ENCODE measurements around the gene TUBB2A. TPM values are rescaled to one million over a fixed set of nuclear protein-coding genes. Genes with fewer than 3 reads are reported as not detected.
"Not testable (repeated sequence)": the region's sequence is repeated elsewhere in the genome, so short reads cannot be mapped to it uniquely, and the experiment has no call there.

TUBB2A gene
- total RNA-seq, 1 experiment from 2014 or later: 112 TPM

GRCh38 chr6:3159805-3160781, 2.7 kb upstream of the TUBB2A start:
- no peak for TF ChIP-seq EZH2 (IDR thresholded peaks at IDR 0.05; ENCODE audit: borderline replicate concordance, low read depth, low read length, poor library complexity, severe bottlenecking)
- no peak for TF ChIP-seq CTCF (conservative IDR thresholded peaks at IDR 0.05; ENCODE audit: low read depth, low read length)
- Histone ChIP-seq H3K36me3 (ENCODE audit: insufficient read depth, low read length, poor library complexity, severe bottlenecking) (peaks cover 4% of the 10 kb centered on the region), H3K4me3 (ENCODE audit: low read depth, low read length, poor library complexity, severe bottlenecking) (no peak overlapping the region), H3K27me3 (replicated peaks; ENCODE audit: insufficient read depth, low read depth, low read length, poor library complexity) (no peaks in the 10 kb centered on the region), H3K27ac (ENCODE audit: low read depth, low read length, poor library complexity, severe bottlenecking) (no peak overlapping the region), H3K9me3 (ENCODE audit: low read depth, low read length, poor library complexity, severe bottlenecking) (no peaks in the 10 kb centered on the region), H3K4me1 (ENCODE audit: insufficient read depth, low read length, poor library complexity, severe bottlenecking) (peaks cover 24% of the 10 kb centered on the region)
- BruUV-seq (replicated peaks): no TSS peak
- intact Hi-C loops (cut with micrococcal nuclease; ENCODE audit: unreplicated experiment): loop anchor here (10.0 kb wide), 1 partner anchor 95 kb away; the partner anchor contains the start of gene PSMG4
- ChIA-PET CTCF (no interaction called here), POLR2A (ENCODE audit: low non-redundant PET) (no interaction called here)
- no peak for DNase-seq (ENCODE audit: low spot score)

- H3K27me3 ChIP-seq (replicated peaks; ENCODE audit: insufficient read depth, low read depth, low read length, poor library complexity); H3K9me3 ChIP-seq (ENCODE audit: low read depth, low read length, poor library complexity, severe bottlenecking); DNase-seq (ENCODE audit: low spot score); POLR2A ChIA-PET (ENCODE audit: low non-redundant PET): not testable (repeated sequence)
- intact Hi-C loops (cut with micrococcal nuclease; ENCODE audit: unreplicated experiment): loop anchor here (1.0 to 10.0 kb wide), 3 partner anchors 24 to 98 kb away; partner anchors contain the start of genes PSMG4 and TUBB2B
- TSS peak; percentile 30 for BruUV-seq (replicated peaks)
- Histone ChIP-seq H3K27ac (ENCODE audit: low read depth, low read length, poor library complexity, severe bottlenecking) (peak overlapping the region; percentile 91), H3K4me1 (ENCODE audit: insufficient read depth, low read length, poor library complexity, severe bottlenecking) (peaks cover 12% of the 10 kb centered on the region), H3K4me3 (ENCODE audit: low read depth, low read length, poor library complexity, severe bottlenecking) (peak overlapping the region; percentile 76), H3K36me3 (ENCODE audit: insufficient read depth, low read length, poor library complexity, severe bottlenecking) (peaks cover 22% of the 10 kb centered on the region)
- CTCF ChIA-PET: interaction anchor here (0.7 kb wide), 1 partner anchor 95 kb away, joined by 4 read pairs; no protein-coding TSS in a partner anchor
Measured at GRCh38 chr6:3156184-3157130, 887 bp downstream of the TUBB2A start.

GRCh38 chr6:3155416-3155815, 1.9 kb downstream of the TUBB2A start:
- POLR2A ChIA-PET (ENCODE audit: low non-redundant PET); CTCF ChIA-PET; H3K27ac ChIP-seq (ENCODE audit: low read depth, low read length, poor library complexity, severe bottlenecking); H3K27me3 ChIP-seq (replicated peaks; ENCODE audit: insufficient read depth, low read depth, low read length, poor library complexity); H3K9me3 ChIP-seq (ENCODE audit: low read depth, low read length, poor library complexity, severe bottlenecking); H3K4me3 ChIP-seq (ENCODE audit: low read depth, low read length, poor library complexity, severe bottlenecking); BruUV-seq (replicated peaks); DNase-seq (ENCODE audit: low spot score): not testable (repeated sequence)
- Histone ChIP-seq H3K36me3 (ENCODE audit: insufficient read depth, low read length, poor library complexity, severe bottlenecking) (peaks cover 22% of the 10 kb centered on the region), H3K4me1 (ENCODE audit: insufficient read depth, low read length, poor library complexity, severe bottlenecking) (peaks cover 14% of the 10 kb centered on the region)
- intact Hi-C loops (cut with micrococcal nuclease; ENCODE audit: unreplicated experiment): loop anchor here (10.0 kb wide), 1 partner anchor 99 kb away; the partner anchor contains the start of gene PSMG4

- peaks cover 2% of the 10 kb centered on the region for H3K4me1 ChIP-seq (ENCODE audit: insufficient read depth, low read length, poor library complexity, severe bottlenecking)
- H3K27ac ChIP-seq (ENCODE audit: low read depth, low read length, poor library complexity, severe bottlenecking): no peak overlapping the region
- BruUV-seq (replicated peaks): TSS peak; percentile 69
- DNase-seq (ENCODE audit: low spot score): no peak
- peaks cover 22% of the 10 kb centered on the region for H3K36me3 ChIP-seq (ENCODE audit: insufficient read depth, low read length, poor library complexity, severe bottlenecking)
- ChIA-PET CTCF (no interaction called here), POLR2A (ENCODE audit: low non-redundant PET) (no interaction called here)
- TF ChIP-seq EZH2 (IDR thresholded peaks at IDR 0.05; ENCODE audit: borderline replicate concordance, low read depth, low read length, poor library complexity, severe bottlenecking) (no peak), CTCF (conservative IDR thresholded peaks at IDR 0.05; ENCODE audit: low read depth, low read length) (no peak)
- H3K27me3 ChIP-seq (replicated peaks; ENCODE audit: insufficient read depth, low read depth, low read length, poor library complexity): no peaks in the 10 kb centered on the region
- no peaks in the 10 kb centered on the region for H3K9me3 ChIP-seq (ENCODE audit: low read depth, low read length, poor library complexity, severe bottlenecking)
- intact Hi-C loops (cut with micrococcal nuclease; ENCODE audit: unreplicated experiment): loop anchor here (10.0 kb wide), 1 partner anchor 102 kb away; the partner anchor contains the start of gene PSMG4
- H3K4me3 ChIP-seq (ENCODE audit: low read depth, low read length, poor library complexity, severe bottlenecking): no peak overlapping the region
Measured at GRCh38 chr6:3152689-3153088, 4.7 kb downstream of the TUBB2A start.
